Ishikawa (cell line): ENCODE data around the gene IGFBP6.

Experiments
- FOXM1 ChIP-seq: IDR thresholded peaks from 2 replicates; pipeline ENCODE4 v1.6.1; 2012; ENCODE audit warnings: low read depth, borderline replicate concordance
- TAF1 ChIP-seq: IDR thresholded peaks from 2 replicates; pipeline ENCODE4 v1.6.1; 2012; ENCODE audit warnings: low read depth, mild to moderate bottlenecking
- TF ChIP-seq, protein P1 (sequence below): IDR thresholded peaks from 2 replicates; pipeline ENCODE4 v1.6.1; 2012; ENCODE audit warnings: low read depth, mild to moderate bottlenecking

DNA sequence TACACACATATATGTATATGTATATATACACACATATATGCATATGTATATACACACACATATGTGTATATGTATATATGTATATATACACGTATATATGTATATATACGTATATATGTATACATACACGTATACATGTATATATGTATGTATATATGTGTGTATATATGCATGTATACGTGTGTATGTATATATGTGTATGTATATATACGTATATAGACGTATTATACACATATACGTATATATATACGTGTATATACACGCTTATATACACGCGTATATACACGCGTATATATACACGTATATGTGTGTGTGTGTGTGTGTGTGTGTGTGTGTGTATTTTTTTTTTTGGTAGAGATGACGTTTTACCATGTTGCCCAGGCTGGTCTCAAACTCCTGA is 50.2 kb downstream of the IGFBP6 start:
- TF ChIP-seq TAF1 = no peak
- TF ChIP-seq, protein P1, sequence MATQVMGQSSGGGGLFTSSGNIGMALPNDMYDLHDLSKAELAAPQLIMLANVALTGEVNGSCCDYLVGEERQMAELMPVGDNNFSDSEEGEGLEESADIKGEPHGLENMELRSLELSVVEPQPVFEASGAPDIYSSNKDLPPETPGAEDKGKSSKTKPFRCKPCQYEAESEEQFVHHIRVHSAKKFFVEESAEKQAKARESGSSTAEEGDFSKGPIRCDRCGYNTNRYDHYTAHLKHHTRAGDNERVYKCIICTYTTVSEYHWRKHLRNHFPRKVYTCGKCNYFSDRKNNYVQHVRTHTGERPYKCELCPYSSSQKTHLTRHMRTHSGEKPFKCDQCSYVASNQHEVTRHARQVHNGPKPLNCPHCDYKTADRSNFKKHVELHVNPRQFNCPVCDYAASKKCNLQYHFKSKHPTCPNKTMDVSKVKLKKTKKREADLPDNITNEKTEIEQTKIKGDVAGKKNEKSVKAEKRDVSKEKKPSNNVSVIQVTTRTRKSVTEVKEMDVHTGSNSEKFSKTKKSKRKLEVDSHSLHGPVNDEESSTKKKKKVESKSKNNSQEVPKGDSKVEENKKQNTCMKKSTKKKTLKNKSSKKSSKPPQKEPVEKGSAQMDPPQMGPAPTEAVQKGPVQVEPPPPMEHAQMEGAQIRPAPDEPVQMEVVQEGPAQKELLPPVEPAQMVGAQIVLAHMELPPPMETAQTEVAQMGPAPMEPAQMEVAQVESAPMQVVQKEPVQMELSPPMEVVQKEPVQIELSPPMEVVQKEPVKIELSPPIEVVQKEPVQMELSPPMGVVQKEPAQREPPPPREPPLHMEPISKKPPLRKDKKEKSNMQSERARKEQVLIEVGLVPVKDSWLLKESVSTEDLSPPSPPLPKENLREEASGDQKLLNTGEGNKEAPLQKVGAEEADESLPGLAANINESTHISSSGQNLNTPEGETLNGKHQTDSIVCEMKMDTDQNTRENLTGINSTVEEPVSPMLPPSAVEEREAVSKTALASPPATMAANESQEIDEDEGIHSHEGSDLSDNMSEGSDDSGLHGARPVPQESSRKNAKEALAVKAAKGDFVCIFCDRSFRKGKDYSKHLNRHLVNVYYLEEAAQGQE = no peak
- no peak for TF ChIP-seq FOXM1
